Urothelium cell line (cell line): ENCODE data around the gene TMEM101.
"Not testable (repeated sequence)": the region's sequence is repeated elsewhere in the genome, so short reads cannot be mapped to it uniquely, and the experiment has no call there.

ENCODE experiments used
- DNase-seq: peaks from one replicate; pipeline ENCODE4 v3.0.0; 2011; ENCODE audit warnings: low spot score, mixed read lengths
- FAIRE-seq: peaks from 2 replicates; lab custom pipeline; 2011; peaks lifted over from hg19 to GRCh38; lab: Jason Lieb, UNC

TMEM101 gene

DNA sequence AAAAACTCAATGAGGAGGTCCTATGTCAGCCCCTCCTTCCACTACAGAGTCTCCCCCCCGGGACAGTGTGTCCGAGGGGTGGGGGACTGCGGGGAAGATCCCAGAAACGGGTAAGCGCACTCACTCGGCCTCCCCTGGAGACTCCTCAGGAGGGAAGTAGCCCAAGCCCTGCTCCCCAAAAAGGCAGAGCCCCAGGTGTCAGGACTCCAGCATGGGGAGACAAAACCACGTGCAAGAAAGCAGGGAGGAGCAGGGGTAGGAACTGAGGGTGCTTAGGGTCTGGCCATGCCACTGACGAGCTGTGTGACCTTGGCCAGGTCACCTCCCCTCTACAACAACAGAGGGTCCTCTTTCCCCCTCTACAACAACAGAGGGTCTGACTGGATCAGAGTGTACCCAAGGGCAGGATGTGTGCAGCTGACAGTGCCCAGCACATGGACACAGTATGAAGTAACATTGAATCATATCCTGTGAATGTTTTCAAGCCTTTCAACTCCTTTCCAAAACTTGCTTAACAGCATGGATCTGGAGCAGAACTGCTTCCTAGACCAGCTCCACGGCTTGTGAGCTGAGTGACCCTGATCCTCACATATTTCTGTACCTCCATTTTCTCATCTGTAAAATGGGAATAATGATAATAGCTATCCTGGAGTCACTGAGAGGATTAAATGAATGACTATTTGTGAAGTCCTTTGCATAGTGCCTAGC, 12.5 kb downstream of the TMEM101 start:
- FAIRE-seq, result no peak
- no peak for DNase-seq

GRCh38 chr17:44001461-44001920, 13.3 kb downstream of the TMEM101 start:
- FAIRE-seq, result no peak
- DNase-seq, result no peak

DNA sequence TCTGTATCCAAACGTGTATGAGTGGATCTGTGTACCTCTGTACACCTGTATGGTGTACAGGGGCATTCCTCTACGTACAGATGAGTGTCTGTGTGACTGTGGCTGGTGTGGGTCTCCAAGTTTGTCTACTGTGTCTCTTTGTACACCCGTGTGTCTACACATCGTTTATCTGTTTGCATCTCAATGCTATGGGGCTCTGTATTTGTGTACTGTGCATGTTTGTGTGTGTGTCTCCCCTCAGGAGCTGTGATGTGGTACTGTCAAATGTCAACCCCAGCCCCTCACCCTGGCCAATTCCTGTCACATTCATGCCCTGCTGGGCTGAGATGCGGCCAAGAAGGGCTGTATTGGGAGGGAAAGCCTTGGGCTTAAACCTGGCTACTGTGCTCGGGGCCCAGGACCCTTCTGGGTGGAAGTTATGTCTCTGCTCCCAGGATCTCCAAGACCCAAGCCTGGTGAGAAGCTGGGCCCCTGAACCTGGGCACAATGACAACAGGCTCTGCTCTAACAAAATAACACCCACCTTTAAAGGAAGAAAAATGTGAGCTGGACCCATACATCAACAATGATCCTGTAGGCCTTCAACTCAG, 13.8 kb downstream of the TMEM101 start:
- DNase-seq, result no peak
- FAIRE-seq, result peak; percentile 59

DNA sequence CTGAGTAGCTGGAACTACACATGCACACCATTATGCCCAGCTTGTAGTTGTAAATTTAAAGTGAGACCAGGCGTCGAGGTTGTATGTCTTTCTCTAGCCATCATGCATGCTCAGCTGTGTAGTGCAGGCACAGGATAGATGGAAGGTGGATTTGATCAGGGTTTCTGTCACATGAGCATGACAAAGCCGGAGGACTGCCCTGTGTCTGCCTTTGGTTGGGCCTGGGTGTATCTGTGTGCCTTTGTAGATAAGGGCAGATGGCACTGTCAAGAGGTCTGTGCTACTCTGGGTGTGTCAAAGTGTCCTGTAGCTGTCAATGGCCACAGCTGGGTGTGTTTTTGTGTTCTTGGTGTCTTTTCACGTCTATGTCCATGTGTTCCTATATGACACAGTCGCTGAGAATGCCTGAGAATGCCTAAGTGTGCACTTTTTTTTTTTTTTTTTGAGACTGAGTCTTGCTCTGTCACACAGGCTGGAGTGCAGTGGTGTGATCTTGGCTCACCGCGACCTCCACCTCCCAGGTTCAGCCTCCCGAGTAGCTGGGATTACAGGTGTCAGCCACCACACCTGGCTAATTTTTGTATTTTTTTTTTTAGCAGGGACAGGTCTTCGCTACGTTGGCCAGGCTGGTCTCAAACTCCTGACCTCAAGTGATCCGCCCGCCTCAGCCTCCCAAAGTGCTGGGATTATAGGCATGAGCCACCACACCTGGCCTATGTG, 14.5 kb downstream of the TMEM101 start:
- DNase-seq, result no peak
- peak; percentile 59 for FAIRE-seq

GRCh38 chr17:43999024-43999423, 15.7 kb downstream of the TMEM101 start:
- FAIRE-seq, result no peak
- DNase-seq, result no peak

- FAIRE-seq (peak; percentile 37), DNase-seq (no peak)
These were observed 16.2 kb downstream of the TMEM101 start for GRCh38 chr17:43998552-43998951.

DNA sequence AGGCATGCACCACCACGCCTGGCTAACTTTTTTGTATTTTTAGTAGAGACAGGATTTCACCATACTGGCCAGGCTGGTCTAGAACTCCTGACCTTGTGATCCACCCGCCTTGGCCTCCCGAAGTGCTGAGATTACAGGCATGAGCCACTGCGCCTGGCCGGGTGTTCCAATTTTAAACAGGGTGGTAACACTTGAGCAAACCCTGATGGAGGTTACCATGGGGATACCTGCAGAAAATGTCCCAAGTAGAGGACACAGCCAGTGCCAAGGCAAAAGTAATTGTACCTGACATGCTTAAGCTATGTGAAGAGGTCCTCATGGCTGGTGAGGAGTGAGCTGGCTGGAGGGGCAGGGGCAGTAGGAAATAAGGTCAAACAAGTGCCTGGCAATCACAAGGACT, 17.6 kb downstream of the TMEM101 start:
- FAIRE-seq, DNase-seq: not testable (repeated sequence)

DNA sequence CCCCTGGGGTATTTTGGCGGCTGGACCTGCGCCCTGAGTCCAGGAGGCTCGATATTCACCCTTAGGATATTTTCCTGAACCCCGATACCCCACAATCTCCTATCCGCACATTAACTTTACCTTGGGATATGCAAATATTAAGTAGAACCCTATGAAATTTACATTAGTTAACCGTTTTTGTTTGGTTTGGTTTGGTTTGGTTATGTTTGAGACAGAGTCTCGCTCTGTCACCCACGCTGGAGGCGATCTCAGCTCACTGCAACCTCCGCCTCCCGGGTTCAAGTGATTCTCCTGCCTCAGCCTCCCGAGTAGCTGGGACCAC, 19.7 kb downstream of the TMEM101 start:
- no peak for FAIRE-seq
- no peak for DNase-seq

DNA sequence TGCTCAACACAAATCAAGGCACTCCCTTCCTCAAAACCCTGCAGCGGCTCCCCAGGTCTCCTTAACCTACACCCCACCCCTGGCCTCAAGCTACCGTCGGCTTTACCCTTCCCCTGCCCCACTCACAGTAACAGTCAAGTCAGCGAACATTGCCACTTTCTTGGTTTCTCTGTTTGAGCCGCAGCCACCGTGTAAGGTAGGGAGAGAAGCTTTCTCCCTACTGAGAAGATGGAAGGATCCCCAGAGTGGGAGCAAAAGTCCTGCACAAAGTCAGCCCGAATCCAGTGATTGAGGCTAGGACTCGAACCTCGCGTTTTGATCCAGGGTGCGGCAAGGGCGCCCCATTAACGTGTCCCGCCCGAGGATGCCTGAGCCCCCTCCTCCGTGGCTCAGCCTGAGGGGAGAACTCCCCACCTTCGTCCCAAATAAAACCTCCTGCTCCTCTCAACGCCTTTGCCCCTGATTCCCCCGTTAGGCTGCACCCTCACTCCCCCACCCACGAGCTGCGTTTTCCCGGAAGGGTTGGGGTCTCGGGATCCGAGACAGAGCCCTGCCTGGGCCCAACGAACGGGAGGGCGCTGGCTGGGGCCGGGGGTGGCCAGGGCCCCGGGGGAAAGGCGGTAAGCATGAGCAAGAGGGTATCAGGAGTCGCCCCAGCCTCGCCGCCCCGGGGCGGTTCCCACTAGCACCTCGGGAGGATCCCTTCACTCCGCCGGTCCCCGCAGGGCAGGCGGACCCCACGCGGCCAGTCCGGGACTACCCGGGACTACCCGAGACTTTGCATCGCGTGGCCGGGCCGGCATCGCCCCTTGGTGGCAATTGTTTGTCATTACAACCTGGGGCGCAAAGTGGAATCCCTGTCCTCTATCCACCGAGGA, 20.3 kb downstream of the TMEM101 start:
- DNase-seq (peak; percentile 85), FAIRE-seq (no peak)

GRCh38 chr17:43992641-43993040, 22.1 kb downstream of the TMEM101 start:
- DNase-seq (no peak), FAIRE-seq (no peak)

GRCh38 chr17:43988301-43988700, 26.5 kb downstream of the TMEM101 start:
- no peak for DNase-seq
- FAIRE-seq, result no peak

DNA sequence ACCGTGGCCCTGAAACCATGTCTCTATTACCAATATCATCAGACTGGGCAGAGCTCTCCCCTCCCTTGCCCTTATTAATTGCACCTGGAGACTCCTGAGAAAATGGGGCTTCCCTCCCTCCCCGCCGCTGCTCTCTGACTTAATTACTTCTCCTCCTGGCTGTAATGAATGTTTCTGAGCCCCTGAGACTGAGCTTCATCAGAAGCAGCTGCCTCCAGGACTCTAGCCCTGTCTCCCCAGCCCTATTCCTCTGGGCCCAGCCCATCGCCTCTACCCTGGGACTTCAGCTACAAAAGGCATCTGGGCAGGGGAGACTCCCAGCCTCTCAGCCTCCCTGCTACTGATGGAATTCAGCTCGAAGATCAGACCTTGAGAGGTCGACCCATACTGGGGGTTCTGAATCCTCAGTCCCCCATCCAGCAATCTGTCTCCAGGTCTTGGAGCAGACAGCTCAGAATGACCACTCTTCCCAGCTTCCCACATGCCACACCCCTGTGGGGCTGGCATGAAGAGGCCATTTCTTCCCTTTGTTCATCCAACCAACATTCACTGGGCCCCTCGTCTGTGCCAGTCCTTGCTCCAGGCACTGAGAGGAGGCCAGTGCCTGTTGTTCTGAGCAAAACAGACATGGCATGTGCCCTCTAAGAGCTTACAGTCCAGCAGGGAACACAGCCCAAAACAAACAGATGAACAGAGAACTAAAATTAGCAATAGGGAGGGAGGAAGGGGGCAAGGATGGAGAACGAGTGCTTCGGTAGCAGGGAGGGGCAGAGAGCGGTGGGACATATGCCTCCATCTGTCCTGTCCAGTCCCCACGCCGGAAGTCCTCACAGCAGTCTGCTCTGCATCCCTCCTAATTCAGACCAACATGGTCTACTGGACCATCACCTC, 27.4 kb downstream of the TMEM101 start:
- FAIRE-seq (peak; percentile 83), DNase-seq (no peak)

DNA sequence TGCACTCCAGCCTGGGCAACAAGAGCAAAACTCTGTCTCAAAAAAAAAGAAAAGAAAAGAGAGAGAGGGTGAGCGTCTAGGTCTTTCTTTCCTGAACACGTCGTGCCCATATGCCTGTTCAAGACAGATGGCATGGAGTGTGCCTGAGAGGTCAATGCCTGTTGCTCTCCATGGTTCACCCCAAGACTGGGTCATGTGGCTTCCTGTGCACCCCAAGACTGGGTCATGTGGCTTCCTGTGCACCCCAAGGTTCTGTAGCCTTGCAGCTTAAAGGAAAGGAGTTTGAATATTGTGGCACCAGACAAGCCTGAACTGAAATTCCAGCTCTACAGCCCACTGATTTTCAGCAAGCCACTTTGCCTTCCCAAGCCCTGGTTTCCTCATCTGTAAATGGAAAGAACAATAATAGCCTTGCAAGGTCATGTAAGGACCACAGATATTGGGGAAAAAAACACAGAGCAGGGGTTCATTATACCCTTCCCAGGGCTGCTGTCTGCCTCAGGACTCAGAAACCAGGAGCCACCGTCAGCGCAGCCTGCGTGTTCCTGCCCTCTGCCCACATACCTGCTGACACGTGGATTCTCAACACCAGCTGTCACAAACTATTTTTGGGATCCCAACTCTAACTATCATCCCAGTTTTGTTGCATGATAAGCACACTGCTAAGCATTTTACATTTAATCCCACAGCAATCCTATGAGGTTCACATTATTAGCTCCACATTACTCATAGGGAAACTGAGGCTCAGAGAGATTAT, 28.4 kb downstream of the TMEM101 start:
- peak; percentile 9 for FAIRE-seq
- no peak for DNase-seq

DNA sequence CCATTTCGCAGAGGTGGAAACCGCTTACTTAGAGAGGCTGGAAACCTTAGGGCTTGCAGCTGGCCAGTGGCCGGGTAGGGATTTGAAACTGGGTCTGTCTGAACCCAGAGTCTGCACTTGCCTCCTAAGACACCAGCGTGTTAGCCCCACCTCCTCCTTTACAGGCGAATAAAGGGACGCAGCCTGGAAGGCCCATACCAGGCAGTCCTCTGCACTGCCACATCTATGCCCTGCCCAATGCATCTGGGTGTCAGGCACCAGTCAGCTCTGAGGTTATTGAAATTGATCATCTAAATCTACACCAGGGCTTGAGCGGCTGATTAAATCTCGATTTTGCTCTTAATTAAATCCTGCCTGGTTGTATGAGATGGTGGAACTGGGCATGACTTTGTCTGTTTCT, 30.2 kb downstream of the TMEM101 start:
- DNase-seq (no peak), FAIRE-seq (no peak)

GRCh38 chr17:43983515-43984411, 31.0 kb downstream of the TMEM101 start:
- DNase-seq (no peak), FAIRE-seq (no peak)

DNA sequence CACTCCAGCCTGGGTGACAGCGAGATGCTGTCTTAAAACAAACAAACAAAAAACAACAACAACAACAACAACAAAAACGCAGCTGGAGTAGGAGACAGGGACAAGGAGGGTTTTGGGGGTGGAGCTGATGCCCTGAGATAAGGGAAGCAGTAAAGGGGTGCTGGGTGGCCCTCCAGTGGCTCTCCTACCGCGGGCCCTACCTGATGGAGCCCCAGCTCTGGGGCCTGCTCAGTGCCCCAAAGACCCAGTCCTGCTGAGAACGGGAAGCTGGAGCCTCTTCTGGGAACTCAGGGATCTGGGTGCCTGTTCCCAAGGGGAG, 31.6 kb downstream of the TMEM101 start:
- DNase-seq, result no peak
- no peak for FAIRE-seq

DNA sequence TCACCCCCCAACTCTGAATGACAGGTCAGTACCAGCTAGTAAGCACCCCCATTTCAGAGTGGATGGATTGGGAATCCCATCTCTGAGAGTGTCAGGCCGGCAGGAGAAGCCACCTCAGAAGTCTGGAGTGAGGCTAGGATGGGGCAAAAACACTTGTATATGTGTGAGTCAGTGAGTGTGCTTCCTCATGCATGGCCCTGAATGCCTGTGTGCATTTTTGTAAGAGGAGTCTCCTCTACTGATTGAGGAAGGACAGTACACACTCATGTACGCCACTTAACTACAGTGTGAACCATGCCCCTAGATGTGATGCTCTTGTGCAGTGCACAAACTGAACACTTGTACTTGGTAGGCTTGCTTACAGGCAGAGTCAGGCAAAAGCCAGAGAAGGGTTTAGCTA, 32.6 kb downstream of the TMEM101 start:
- FAIRE-seq (peak; percentile 79), DNase-seq (no peak)

DNA sequence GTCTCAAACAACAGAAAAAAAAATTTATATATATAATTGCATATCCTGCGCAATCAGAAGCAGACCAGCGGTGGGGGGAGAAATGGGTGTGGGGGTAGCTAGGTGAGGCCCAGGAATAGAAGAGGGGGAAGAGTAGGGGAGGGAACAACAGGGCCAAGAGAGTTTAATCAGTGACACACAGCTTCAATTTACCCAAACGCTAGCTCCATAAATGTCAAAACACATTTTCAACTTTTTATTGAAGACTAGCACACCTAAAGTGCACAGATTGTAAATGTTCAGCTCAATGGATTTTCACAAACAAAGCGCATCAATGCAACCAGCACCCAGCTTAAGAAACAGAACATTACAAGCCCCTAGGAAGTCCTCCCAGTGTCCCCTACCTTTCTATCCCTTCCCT, 35.1 kb downstream of the TMEM101 start:
- DNase-seq (no peak), FAIRE-seq (no peak)

GRCh38 chr17:43979011-43979410, 35.8 kb downstream of the TMEM101 start:
- FAIRE-seq (no peak), DNase-seq (no peak)
